RWPE2 (cell line): ENCODE results near the gene SRRM1.

Experiments
- ATAC-seq: fragments of 200-7000 bp; cut with Tn5 transposase; 3 replicates; pipeline ENCODE4 v1.9.1; 2021; ENCODE audit warnings: low read depth
- DNase-seq: peaks from one replicate; pipeline ENCODE4 v3.0.0-alpha.2; 2020; ENCODE audit warnings: low spot score
- H3K27ac ChIP-seq: fragments of 450-650 bp; 2 replicates; pipeline ENCODE4 v1.5.1; 2017; ENCODE audit warnings: mild to moderate bottlenecking; ENCODE audit not compliant: poor library complexity, severe bottlenecking
- H3K27me3 ChIP-seq: fragments of 250-450 bp; sonication (Bioruptor Pico); 2 replicates; pipeline ENCODE4 v1.5.1; 2021; ENCODE audit warnings: mild to moderate bottlenecking, moderate library complexity; ENCODE audit not compliant: insufficient read depth, poor library complexity, severe bottlenecking
- H3K36me3 ChIP-seq: fragments of 250-450 bp; sonication (Bioruptor Pico); 2 replicates; pipeline ENCODE4 v1.5.1; 2020; ENCODE audit warnings: low read depth, mild to moderate bottlenecking, moderate library complexity
- H3K4me1 ChIP-seq: fragments of 250-450 bp; sonication (Bioruptor Pico); 2 replicates; pipeline ENCODE4 v1.5.1; 2021; ENCODE audit warnings: mild to moderate bottlenecking, moderate library complexity; ENCODE audit not compliant: insufficient read depth, poor library complexity, severe bottlenecking
- H3K4me3 ChIP-seq: fragments of 250-450 bp; sonication (Bioruptor Pico); 2 replicates; pipeline ENCODE4 v1.5.1; 2021; ENCODE audit warnings: mild to moderate bottlenecking, moderate library complexity; ENCODE audit not compliant: severe bottlenecking
- H3K9me3 ChIP-seq: fragments of 250-450 bp; sonication (Bioruptor Pico); 2 replicates; pipeline ENCODE4 v1.5.1; 2021; ENCODE audit warnings: mild to moderate bottlenecking, moderate library complexity; ENCODE audit not compliant: severe bottlenecking
- TF ChIP-seq, protein P1 (sequence below): fragments of 450-650 bp; IDR thresholded peaks from one replicate; pipeline ENCODE4 v1.5.1; 2017; ENCODE audit warnings: mild to moderate bottlenecking, moderate library complexity; ENCODE audit not compliant: poor library complexity, severe bottlenecking

Gene SRRM1

DNA sequence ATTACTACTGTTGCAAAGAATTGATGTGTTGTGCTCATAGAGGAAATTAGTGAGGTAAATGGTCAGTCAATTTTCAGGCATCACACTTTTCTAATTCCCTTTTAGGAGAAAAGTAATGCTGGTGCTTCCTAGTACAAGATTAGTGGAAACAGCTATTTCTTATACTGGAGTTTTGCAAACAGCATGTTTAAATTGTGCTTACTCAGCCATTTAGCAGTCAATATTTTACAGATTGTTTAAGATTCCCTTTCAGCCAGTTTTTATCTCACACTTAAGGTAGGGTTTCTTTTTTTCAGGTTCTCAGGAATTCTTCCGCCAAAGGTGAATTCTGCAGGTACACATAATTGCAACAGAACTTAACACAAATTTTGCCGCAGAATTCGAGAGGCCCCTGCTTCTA, 10.9 kb downstream of the SRRM1 start:
- H3K4me3 ChIP-seq = no peak overlapping the region
- no peaks in the 10 kb centered on the region for H3K4me1 ChIP-seq
- no peak overlapping the region for H3K27ac ChIP-seq
- H3K27me3 ChIP-seq = no peaks in the 10 kb centered on the region
- no peak for DNase-seq
- no peak for ATAC-seq
- TF ChIP-seq, protein P1, sequence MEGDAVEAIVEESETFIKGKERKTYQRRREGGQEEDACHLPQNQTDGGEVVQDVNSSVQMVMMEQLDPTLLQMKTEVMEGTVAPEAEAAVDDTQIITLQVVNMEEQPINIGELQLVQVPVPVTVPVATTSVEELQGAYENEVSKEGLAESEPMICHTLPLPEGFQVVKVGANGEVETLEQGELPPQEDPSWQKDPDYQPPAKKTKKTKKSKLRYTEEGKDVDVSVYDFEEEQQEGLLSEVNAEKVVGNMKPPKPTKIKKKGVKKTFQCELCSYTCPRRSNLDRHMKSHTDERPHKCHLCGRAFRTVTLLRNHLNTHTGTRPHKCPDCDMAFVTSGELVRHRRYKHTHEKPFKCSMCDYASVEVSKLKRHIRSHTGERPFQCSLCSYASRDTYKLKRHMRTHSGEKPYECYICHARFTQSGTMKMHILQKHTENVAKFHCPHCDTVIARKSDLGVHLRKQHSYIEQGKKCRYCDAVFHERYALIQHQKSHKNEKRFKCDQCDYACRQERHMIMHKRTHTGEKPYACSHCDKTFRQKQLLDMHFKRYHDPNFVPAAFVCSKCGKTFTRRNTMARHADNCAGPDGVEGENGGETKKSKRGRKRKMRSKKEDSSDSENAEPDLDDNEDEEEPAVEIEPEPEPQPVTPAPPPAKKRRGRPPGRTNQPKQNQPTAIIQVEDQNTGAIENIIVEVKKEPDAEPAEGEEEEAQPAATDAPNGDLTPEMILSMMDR = no peak
- H3K9me3 ChIP-seq = no peaks in the 10 kb centered on the region
- H3K36me3 ChIP-seq = peaks cover 100% of the 10 kb centered on the region

DNA sequence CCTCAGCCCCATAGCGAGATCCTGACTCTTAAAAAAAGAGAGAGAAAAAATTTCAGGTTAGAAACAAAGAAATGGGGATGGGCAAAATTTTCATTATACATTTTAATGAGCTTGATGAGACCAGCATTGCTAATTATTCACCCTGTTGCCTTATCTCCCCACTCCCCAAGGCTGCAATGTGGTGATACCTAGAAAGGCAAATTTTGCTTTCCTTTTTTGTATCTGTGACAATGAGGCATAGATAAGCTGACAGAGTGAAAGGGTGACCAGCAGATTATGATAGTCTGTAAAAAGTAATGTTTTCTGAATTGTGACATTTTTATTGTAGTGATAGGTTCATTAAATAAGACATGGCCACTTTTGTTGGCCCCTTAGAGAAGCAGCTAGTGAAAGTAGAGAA, 12.9 kb downstream of the SRRM1 start:
- no peak overlapping the region for H3K27ac ChIP-seq
- no peak for ATAC-seq
- peaks cover 100% of the 10 kb centered on the region for H3K36me3 ChIP-seq
- no peaks in the 10 kb centered on the region for H3K9me3 ChIP-seq
- TF ChIP-seq, protein P1 = no peak
- H3K27me3 ChIP-seq = no peaks in the 10 kb centered on the region
- no peak for DNase-seq
- H3K4me3 ChIP-seq = no peak overlapping the region
- no peaks in the 10 kb centered on the region for H3K4me1 ChIP-seq

DNA sequence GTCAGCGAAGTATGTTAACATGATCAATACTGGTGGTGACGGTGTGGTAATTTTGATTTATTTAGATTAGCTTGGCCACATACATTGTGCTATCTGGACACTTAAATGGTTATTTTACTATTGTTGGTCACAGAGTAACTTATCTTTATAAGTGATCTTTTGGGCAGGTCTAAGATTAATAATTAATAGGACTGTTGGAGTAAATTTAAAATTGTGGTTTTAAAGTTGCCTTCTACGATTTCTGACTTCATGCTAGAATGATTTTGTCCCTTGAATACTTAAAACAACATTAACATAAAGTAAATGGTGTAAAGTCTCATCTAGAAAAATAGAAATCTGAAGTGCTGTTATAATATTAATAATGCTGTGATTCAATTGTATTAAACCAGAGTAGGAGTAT, 14.7 kb downstream of the SRRM1 start:
- no peaks in the 10 kb centered on the region for H3K9me3 ChIP-seq
- peaks cover 100% of the 10 kb centered on the region for H3K36me3 ChIP-seq
- no peak overlapping the region for H3K27ac ChIP-seq
- no peaks in the 10 kb centered on the region for H3K4me1 ChIP-seq
- TF ChIP-seq, protein P1 = no peak
- no peaks in the 10 kb centered on the region for H3K27me3 ChIP-seq
- DNase-seq (no peak), ATAC-seq (no peak)
- no peak overlapping the region for H3K4me3 ChIP-seq

DNA sequence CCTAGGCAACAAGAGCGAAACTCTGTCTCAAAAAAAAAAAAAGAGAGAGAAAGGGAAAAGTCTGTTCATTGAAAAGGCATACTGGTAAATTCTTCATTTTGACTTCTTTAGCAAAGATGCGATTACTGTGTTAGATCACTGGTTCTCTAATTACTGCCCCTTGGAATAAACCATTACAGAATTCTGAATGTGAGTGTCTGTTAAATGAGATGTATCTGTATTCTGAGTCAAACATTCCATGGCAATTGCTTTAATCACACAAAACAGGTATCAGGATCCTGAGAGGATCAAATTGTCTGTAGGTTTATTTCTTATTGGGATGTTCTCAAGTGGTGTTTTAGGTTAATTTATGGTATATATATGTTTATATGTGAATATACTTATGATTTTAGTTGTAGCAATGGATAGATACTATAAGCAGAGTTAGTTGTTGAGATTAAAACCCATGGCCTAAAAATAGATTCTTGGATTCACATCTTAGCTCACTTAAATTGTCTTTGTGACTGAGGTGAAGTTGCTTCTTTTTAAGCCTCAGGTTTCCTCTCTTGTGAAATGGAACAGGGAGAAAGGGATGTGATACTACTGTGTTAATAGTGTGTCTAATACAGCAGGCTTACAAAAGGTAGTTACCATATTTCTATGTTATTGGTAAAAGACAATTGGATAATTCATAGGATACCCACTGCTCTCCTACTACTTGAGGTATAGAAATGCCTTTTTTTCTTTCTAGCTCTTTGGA, 16.2 kb downstream of the SRRM1 start:
- H3K9me3 ChIP-seq = no peaks in the 10 kb centered on the region
- no peaks in the 10 kb centered on the region for H3K27me3 ChIP-seq
- H3K36me3 ChIP-seq = peaks cover 98% of the 10 kb centered on the region
- TF ChIP-seq, protein P1 = no peak
- ATAC-seq = no peak
- no peak overlapping the region for H3K27ac ChIP-seq
- no peaks in the 10 kb centered on the region for H3K4me1 ChIP-seq
- no peak overlapping the region for H3K4me3 ChIP-seq
- DNase-seq = no peak

DNA sequence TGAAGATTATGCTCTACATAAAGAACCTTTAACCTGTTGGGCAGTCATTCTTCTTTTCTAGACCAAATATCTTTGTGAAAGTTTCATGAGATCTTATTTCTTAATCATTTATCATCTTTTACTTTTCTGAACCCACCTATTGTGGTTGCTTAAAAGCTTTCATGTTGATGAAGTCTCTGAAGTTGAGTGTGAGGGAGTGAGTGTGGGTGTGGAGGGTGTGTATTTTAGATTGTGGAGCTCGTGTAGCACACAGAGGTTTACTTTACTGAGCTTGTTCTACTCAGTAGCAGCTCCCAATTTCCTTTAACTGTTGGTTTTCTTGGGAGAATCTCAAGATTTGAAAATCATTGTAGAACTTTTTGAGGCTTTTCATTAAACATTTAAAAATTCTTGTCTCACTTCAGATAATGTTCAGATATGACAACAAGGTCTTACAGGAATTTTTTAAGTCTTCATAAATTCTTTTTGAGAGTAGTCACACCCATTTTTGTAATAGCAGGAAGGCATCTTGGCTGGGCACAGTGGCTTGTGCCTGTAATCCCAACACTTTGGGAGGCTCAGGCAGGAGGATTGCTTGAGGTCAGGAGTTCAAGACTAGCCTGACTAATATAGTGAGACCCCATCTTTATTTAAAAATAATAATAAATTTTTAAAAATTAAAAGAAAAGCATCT, 17.0 kb downstream of the SRRM1 start:
- ATAC-seq (no peak), DNase-seq (no peak)
- Histone ChIP-seq H3K27me3 (no peaks in the 10 kb centered on the region), H3K27ac (no peak overlapping the region), H3K9me3 (no peaks in the 10 kb centered on the region), H3K4me3 (no peak overlapping the region), H3K36me3 (peaks cover 98% of the 10 kb centered on the region), H3K4me1 (no peaks in the 10 kb centered on the region)
- TF ChIP-seq, protein P1 = no peak
